Esophagus muscularis mucosa (tissue), 4 donors: Measurements from ENCODE around the gene ZBP1. TPM values are rescaled to one million over a fixed set of nuclear protein-coding genes. Genes with fewer than 3 reads are reported as not detected.

Experiments used
- DNase-seq: peaks from one replicate; pipeline ENCODE4 v3.0.0-alpha.2; 2017; ENCODE audit errors: extremely low spot score
- H3K27ac ChIP-seq, 4 donors: fragments of 200-600 bp; sonication (generic); replicated peaks in 1 of 4; 1 replicate in 3 of 4; 2 replicates in 1 of 4; pipeline ENCODE4 v1.5.1; 2016 to 2019; ENCODE audit warnings: mild to moderate bottlenecking in 1 of 4
- H3K27me3 ChIP-seq, 4 donors: fragments of 200-600 bp; sonication (generic); one replicate each; pipeline versions ENCODE4 v1.5.1 to v1.6.0; 2016 to 2019
- H3K36me3 ChIP-seq, 4 donors: fragments of 200-600 bp; sonication (generic); one replicate each; pipeline ENCODE4 v1.5.1; 2016 to 2019
- H3K4me1 ChIP-seq, 4 donors: fragments of 200-600 bp; sonication (generic); one replicate each; pipeline ENCODE4 v1.5.1; 2016 to 2019
- H3K4me3 ChIP-seq, 4 donors: fragments of 200-600 bp; sonication (generic); 1 replicate in 2 of 4; 2 replicates in 2 of 4; pipeline ENCODE4 v1.5.1; 2016 to 2019; ENCODE audit warnings: mild to moderate bottlenecking in 4 of 4, moderate library complexity in 1 of 4
- H3K9me3 ChIP-seq, 4 donors: fragments of 200-600 bp; sonication (generic); 1 replicate in 3 of 4; 2 replicates in 1 of 4; pipeline ENCODE4 v1.5.1; 2016 to 2019
- EP300 ChIP-seq: sonication (generic); formaldehyde crosslinking; IDR thresholded peaks from one replicate; pipeline ENCODE4 v1.6.1; 2017; ENCODE audit warnings: antibody characterized with exemption
- POLR2A ChIP-seq: fragments of 450-650 bp; IDR thresholded peaks from one replicate; pipeline ENCODE4 v1.6.1; 2017; ENCODE audit warnings: antibody characterized with exemption, moderate library complexity, mild to moderate bottlenecking, low read depth
- POLR2AphosphoS5 ChIP-seq, 2 donors: sonication (generic); formaldehyde crosslinking; IDR thresholded peaks; one replicate each; pipeline ENCODE4 v1.6.1; 2017; ENCODE audit warnings: antibody characterized with exemption in 2 of 2
- WGBS: methylation state at CpG from one replicate; pipeline ENCODE4 v1.1.5; 2018; 5-methylcytosine and 5-hydroxymethylcytosine counted together
- intact Hi-C: fragments of 100-400 bp; cut with DNase I; formaldehyde crosslinking; loops from one replicate; pipeline ENCODE4 v1.15.1; 2023
- total RNA-seq, 4 donors: library from RNA; depleted of rRNA; stranded (reverse); fragments of >200 nt; gene quantifications; one replicate each; pipeline versions ENCODE4 v1.1.0 to v1.2.1, GENCODE V29; 2016
- TF ChIP-seq, protein P1 (sequence below), 3 experiments: fragments of 200-600 bp in 2 of 3; fragments of 450-650 bp in 1 of 3; sonication (generic) in 2 of 3; IDR thresholded peaks; one replicate each; pipeline ENCODE4 v1.5.1; 2017 to 2019; ENCODE audit warnings: antibody characterized with exemption in 3 of 3, mild to moderate bottlenecking in 2 of 3, moderate library complexity in 1 of 3

Gene ZBP1
- total RNA-seq, 4 donors from 2014 or later: 0.33 to 0.75 TPM; not detected in 2

DNA sequence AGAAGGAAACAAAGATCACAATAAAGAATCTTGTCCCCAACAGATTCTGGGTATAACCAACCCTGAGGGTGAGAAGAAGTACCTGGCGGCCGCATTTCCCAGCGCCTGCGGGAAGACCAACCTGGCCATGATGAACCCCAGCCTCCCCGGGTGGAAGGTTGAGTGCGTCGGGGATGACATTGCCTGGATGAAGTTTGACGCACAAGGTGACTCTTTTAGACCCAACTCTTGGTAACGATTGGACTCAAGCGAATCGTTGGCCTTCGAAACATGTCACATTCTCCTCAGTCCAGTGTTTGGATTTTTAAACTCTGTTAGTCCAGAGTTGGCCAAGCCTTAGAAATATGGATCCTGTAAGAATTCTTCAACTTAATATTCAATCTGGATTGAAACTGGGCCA, 56.7 kb downstream of the ZBP1 start:
- Histone ChIP-seq H3K36me3 (no peaks in the 10 kb centered on the region), H3K4me3 (no peak overlapping the region), H3K27ac (no peak overlapping the region), H3K4me1 (peaks cover 0 to 3% (median 0%) of the 10 kb centered on the region in 4 donors), H3K27me3 (peaks cover 0 to 20% (median 0%) of the 10 kb centered on the region in 4 donors), H3K9me3 (no peaks in the 10 kb centered on the region)
- 97% methylated on average over 12 of the region's 12 CpGs for WGBS
- DNase-seq: no peak
- TF ChIP-seq POLR2A (no peak), POLR2AphosphoS5 (IDR thresholded peaks at IDR 0.05) (no peak), EP300 (no peak)
- TF ChIP-seq, protein P1, sequence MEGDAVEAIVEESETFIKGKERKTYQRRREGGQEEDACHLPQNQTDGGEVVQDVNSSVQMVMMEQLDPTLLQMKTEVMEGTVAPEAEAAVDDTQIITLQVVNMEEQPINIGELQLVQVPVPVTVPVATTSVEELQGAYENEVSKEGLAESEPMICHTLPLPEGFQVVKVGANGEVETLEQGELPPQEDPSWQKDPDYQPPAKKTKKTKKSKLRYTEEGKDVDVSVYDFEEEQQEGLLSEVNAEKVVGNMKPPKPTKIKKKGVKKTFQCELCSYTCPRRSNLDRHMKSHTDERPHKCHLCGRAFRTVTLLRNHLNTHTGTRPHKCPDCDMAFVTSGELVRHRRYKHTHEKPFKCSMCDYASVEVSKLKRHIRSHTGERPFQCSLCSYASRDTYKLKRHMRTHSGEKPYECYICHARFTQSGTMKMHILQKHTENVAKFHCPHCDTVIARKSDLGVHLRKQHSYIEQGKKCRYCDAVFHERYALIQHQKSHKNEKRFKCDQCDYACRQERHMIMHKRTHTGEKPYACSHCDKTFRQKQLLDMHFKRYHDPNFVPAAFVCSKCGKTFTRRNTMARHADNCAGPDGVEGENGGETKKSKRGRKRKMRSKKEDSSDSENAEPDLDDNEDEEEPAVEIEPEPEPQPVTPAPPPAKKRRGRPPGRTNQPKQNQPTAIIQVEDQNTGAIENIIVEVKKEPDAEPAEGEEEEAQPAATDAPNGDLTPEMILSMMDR (IDR thresholded peaks at IDR 0.05): no peak
- intact Hi-C loops: no loop called here

DNA sequence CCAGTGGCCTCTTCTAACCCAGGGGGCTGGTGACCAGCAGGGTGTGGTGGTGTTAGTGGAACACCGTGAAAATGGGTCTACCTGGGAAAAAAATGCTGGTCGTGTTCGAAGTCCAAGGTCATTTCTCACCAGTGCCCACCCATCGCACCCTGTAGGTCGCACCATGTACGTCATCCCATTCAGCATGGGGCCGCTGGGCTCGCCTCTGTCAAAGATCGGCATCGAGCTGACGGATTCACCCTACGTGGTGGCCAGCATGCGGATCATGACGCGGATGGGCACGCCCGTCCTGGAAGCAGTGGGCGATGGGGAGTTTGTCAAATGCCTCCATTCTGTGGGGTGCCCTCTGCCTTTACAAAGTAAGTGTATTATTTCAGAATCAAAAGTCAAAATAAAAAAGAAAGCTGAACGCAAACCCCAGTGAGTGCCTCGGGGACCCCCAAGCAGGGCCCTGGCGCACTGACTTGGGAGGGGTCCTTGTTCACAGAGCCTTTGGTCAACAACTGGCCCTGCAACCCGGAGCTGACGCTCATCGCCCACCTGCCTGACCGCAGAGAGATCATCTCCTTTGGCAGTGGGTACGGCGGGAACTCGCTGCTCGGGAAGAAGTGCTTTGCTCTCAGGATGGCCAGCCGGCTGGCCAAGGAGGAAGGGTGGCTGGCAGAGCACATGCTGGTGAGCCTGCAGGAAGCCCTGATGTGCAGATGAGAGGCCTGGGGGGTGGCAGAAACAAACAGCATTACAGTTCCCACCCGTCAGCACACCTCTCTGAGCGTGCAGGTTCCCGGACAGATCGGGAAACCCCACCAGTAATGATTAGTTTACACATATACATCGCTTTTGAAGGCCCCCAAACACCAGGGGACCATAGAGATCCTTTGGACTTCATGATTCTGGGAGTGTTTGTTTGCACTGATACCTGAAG, 57.4 kb downstream of the ZBP1 start:
- peaks cover 0 to 15% (median 0%) of the 10 kb centered on the region in 4 donors for H3K27me3 ChIP-seq
- TF ChIP-seq POLR2A: no peak
- TF ChIP-seq, protein P1 (IDR thresholded peaks at IDR 0.05): no peak
- TF ChIP-seq EP300: no peak
- TF ChIP-seq POLR2AphosphoS5 (IDR thresholded peaks at IDR 0.05): no peak
- no peak overlapping the region for H3K27ac ChIP-seq
- intact Hi-C loops: no loop called here
- H3K9me3 ChIP-seq: no peaks in the 10 kb centered on the region
- H3K36me3 ChIP-seq: no peaks in the 10 kb centered on the region
- peaks cover 0 to 3% (median 0%) of the 10 kb centered on the region in 4 donors for H3K4me1 ChIP-seq
- no peak for DNase-seq
- no peak overlapping the region for H3K4me3 ChIP-seq
- WGBS: 97% methylated on average over 28 of the region's 35 CpGs

DNA sequence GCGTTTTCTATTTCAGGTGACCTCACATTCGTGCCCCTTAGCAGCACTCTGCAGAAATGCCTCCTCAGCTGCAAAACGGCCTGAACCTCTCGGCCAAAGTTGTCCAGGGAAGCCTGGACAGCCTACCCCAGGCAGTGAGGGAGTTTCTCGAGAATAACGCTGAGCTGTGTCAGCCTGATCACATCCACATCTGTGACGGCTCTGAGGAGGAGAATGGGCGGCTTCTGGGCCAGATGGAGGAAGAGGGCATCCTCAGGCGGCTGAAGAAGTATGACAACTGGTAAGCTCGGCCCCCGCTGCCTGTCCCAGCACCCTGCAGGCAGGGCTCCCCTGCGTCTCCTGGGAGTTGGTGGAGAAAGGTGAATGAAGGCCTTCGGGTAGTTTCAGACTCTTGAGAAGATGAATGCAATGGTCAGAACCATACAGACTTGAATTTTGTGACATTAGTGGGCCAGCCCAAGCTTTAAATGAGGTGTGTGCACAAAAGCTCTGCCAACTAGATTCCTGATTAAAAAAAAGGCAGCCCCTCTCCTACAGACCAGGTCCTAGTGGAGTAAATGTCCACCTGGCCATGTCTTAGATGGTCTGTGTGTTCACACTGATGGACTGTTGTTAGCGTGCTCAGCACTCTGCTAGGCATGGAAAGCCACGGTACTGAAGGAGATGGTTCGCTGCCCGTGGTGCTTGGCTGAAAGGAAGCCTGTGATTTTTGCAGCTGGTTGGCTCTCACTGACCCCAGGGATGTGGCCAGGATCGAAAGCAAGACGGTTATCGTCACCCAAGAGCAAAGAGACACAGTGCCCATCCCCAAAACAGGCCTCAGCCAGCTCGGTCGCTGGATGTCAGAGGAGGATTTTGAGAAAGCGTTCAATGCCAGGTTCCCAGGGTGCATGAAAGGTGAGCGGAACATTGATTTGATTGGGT, 58.6 kb downstream of the ZBP1 start:
- H3K4me3 ChIP-seq: no peak overlapping the region
- no peaks in the 10 kb centered on the region for H3K9me3 ChIP-seq
- 88% methylated on average over 19 of the region's 24 CpGs for whole genome bisulfite sequencing
- intact Hi-C loops: no loop called here
- H3K27ac ChIP-seq: no peak overlapping the region
- peaks cover 0 to 3% (median 0%) of the 10 kb centered on the region in 4 donors for H3K4me1 ChIP-seq
- H3K36me3 ChIP-seq: no peaks in the 10 kb centered on the region
- DNase-seq: no peak
- H3K27me3 ChIP-seq: peaks cover 0 to 18% (median 0%) of the 10 kb centered on the region in 4 donors
- TF ChIP-seq, protein P1 (IDR thresholded peaks at IDR 0.05): no peak

DNA sequence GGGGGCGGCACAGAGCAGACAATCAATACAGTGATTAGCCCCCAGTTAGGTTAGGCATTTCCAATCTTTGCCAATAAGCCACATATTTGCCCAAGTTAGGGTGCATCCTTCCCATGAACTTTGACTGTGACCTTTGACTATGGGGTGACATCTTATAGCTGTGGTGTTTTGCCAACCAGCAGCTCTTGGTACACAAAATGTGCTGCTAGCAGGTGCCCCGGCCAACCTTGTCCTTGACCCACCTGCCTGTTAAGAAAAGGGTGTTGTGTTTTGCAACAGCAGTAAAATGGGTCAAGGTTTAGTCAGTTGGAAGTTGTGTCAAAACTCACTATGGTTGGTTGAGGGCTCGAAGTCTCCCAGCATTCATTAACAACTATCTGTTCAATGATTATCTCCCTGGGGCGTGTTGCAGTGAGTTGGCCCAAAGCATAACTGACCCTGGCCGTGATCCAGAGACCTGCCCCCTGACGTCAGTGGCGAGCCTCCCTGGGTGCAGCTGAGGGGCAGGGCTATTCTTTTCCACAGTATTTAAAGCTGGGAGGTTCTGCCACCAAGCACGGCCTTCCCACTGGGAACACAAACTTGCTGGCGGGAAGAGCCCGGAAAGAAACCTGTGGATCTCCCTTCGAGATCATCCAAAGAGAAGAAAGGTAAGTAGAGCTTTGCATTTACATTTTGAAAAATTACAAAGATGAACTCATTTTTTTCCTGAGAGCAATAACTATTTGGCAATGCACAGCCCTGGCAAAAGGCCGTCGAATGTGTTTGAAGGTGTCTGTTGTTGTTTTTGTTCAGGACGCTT, 59.5 kb downstream of the ZBP1 start, which contains the start of gene PCK1:
Gene PCK1, plus strand, starts transcription at position 557 of the 802 bp plus-strand sequence. CDS start 302 bp downstream, outside the sequence.
- Histone ChIP-seq H3K4me1 (peaks cover 0 to 3% (median 0%) of the 10 kb centered on the region in 4 donors), H3K4me3 (no peak within 1 kb of the TSS), H3K27ac (no peak within 1 kb of the TSS), H3K36me3 (no peaks in the 10 kb centered on the region), H3K27me3 (peaks cover 0 to 18% (median 0%) of the 10 kb centered on the region in 4 donors), H3K9me3 (no peaks in the 10 kb centered on the region)
- 59% methylated on average over 14 of the region's 14 CpGs for WGBS
- intact Hi-C loops: no loop called here
- TF ChIP-seq EP300: no peak
- TF ChIP-seq, protein P1 (IDR thresholded peaks at IDR 0.05): no peak
- DNase-seq: no peak
